GM18526 (cell line): Measurements from ENCODE around the gene CCR1.

Source experiments
- POLR2A ChIP-seq: IDR thresholded peaks from 3 replicates; pipeline ENCODE4 v1.6.1; 2011; ENCODE audit not compliant: insufficient read length; ENCODE audit errors: extremely low read depth

Gene CCR1

GRCh38 chr3:46196261-46196957, 11.7 kb downstream of the CCR1 start:
- TF ChIP-seq POLR2A = no peak

- no peak for TF ChIP-seq POLR2A
These were observed 13.1 kb downstream of the CCR1 start for GRCh38 chr3:46194868-46195553.

GRCh38 chr3:46193436-46193835, 14.7 kb downstream of the CCR1 start:
- no peak for TF ChIP-seq POLR2A

- no peak for TF ChIP-seq POLR2A
These were observed 15.2 kb downstream of the CCR1 start for GRCh38 chr3:46192939-46193338.

GRCh38 chr3:46191730-46192129, 16.4 kb downstream of the CCR1 start:
- no peak for TF ChIP-seq POLR2A

DNA sequence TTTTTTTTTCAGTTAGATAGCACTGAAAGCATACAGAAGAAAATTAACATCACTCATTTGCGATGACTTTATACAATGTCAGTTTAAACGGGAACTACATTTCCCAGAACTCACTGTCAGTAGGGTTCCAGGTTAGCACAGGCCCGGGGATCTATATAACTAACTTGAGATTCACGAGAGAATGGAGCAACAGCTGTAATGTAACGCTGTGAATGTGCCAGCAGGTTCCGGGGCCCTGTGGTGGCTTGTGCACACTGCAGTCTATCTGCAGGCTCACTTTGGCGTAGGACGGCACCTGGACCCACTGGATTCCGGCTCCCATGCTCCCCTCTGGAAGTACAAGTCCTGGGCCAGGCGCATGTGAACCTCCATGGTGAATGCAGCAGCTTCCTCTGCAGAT, 19.4 kb downstream of the CCR1 start:
- no peak for TF ChIP-seq POLR2A

- no peak for TF ChIP-seq POLR2A
These were observed 20.2 kb downstream of the CCR1 start for GRCh38 chr3:46187876-46188275.

GRCh38 chr3:46187341-46187700, 20.8 kb downstream of the CCR1 start:
- TF ChIP-seq POLR2A = no peak

- no peak for TF ChIP-seq POLR2A
These were observed 21.4 kb downstream of the CCR1 start for GRCh38 chr3:46186471-46187340.

DNA sequence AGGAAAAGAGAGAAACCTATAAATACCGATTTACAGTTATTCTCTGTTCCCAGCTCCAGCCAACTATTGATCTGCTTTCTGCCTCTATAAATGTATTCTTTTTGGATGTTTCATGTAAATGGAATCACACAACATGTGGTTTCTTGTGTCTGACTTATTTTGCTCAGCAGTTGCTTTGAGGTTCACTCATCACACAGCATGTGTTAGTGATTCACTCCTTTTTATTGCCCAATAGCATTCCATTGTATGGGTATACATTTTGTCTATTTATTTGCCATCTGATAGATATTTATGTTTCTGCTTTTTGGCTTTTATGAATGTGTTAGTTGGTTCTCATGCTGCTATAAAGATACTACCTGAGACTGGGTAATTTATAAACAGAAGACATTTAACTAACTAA, 23.6 kb downstream of the CCR1 start:
- TF ChIP-seq POLR2A = no peak

DNA sequence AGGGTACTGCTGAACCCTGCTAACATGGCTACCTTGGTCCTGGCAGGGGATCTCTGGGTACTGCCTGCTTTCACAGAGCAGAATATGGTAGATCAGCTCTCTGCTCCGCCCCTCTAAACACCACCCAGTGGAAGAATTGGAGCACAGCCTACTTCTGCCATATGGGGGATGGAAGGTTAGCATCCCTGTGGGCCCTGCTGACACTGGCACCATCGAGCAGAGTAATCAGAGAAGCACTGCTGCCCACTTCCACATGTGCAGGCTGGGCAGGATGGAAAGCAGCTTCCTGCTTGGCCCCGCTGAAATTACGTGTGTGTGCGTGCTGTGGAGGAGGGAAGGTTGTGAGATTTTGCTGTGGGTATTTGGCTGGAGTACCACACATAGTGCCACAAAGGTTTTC, 24.8 kb downstream of the CCR1 start:
- TF ChIP-seq POLR2A = no peak

GRCh38 chr3:46168583-46169345, 39.3 kb downstream of the CCR1 start:
- TF ChIP-seq POLR2A = no peak

GRCh38 chr3:46163556-46164041, 44.5 kb downstream of the CCR1 start:
- no peak for TF ChIP-seq POLR2A

DNA sequence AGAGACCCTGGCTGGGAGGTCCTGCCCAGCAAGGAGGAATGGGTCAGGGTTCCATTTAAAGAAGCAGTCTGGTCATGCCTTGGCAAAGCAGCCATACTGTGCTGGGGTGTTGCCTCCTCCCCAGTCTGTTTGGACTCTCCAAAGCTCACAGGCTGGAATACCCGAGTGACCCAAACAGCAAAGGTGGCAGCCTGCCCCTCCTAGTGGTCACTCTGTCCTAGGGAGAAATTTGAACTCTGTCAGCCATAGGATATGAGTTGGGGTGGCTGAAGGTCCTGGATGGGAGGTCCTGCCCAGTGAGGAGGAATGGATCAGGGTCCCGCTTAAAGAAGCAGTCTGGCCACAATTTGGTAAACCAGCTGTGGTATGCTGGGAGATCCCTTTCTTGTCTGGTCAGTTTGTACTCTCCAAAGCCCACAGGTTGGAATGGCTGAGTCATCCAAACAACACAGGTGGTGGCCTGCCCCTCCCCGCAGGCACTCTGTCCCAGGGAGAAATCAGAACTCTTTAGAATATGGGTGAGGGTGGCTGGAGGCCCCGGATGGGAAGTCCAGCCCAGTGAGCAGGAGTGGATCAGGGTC, 45.0 kb downstream of the CCR1 start:
- no peak for TF ChIP-seq POLR2A

DNA sequence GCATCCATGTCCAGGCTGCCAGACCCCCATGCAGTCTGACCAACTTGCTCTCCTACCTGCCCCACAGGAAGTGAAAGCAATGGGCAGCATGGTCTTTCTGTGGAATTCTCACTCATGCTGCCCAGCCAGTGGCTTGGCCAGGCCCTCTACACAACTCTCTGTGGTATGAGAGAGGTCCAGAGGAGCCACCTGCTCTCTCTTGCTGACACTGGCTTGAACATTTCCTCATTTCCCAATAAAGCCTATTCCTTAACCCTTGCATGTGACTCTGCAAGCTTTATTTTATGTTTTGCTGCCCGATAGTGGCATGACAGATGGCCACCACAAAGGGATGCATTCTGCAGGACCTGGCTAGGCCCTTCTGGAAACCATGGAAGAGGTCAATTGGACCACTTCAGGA, 53.8 kb downstream of the CCR1 start:
- no peak for TF ChIP-seq POLR2A
